NCI-H1048 (cell line): Measurements from ENCODE around the gene AK5.
"Not testable (repeated sequence)": the region's sequence is repeated elsewhere in the genome, so short reads cannot be mapped to it uniquely, and the experiment has no call there.

Source experiments
- DNase-seq: peaks from one replicate; lab custom pipeline; 2025; lab: John Stamatoyannopoulos, UW

Gene AK5

GRCh38 chr1:77287535-77287934 lies 5.7 kb downstream of the AK5 start:
- no peak for DNase-seq

GRCh38 chr1:77288275-77288674 lies 6.5 kb downstream of the AK5 start:
- DNase-seq, result no peak

DNA sequence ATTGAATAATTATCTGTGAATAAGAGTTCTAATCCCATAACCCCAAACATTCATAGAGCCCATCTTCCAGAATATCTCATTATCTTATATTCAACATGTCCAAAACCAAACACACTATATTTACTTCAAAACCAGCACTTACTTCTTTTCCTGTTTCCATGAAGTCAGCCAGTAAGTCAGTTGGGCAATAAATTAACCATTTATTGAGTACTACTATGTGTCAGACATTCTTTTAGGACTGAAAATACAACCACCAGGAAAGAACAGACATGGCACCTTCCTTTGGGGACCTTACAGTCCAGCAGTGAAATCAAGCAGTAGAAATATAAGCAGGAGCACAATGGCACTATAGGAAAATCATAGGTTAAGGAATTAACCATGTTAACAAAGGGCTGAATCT lies 8.8 kb downstream of the AK5 start:
- DNase-seq, result no peak

- no peak for DNase-seq
Observed at GRCh38 chr1:77292551-77292950, 10.7 kb downstream of the AK5 start.

- no peak for DNase-seq
Observed at GRCh38 chr1:77300566-77300965, 18.7 kb downstream of the AK5 start.

DNA sequence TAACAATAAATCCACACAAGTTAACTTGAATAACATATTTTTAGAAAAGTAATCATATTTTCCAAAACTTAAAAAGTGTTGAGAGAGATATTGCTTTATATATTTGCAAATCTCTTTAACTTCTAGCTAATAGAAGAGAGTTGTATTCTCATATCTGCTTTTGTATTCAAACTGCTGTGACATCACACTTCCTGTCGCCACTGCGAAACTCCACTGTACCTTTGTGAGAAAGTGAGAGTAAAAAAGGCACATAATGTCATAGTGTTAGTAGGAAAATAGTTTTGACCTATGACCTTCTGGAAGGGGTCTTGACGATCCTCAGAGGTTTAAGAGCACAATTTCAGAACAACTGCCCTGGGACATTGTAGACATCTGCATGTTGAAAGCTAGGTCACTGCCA lies 21.6 kb downstream of the AK5 start:
- no peak for DNase-seq

DNA sequence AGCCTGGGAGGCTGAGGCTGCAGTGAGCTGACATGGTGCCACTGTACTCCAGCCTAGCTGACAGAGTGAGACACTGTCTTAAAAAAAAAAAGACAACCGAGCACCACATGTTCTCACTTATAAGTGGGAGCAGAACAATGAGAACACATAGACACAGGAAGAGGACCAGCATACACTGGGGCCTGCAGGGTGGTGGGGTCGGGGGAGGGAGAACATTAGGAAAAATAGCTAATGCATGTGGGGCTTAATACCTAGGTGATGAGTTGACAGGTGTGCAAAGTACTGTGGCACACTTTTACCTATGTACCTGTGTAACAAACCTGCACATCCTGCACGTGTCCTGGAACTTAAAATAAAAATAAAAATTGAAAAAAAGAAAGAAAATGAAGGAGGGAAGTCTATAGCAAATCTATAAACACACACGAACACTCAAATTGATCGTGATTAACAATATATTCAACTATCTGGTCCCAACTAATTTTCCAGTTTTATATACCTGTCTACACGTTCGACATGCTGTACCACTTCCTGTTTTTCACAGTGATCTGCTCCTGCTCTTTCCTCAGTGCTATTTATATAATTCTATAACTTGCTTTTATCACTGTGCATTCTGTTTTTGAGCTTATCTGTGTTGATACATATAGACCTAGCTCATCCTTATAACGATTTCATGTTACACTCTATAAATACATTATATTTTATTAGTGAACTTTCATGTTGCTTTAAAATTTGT lies 27.2 kb downstream of the AK5 start:
- DNase-seq, result no peak

GRCh38 chr1:77310924-77311323 lies 29.1 kb downstream of the AK5 start:
- no peak for DNase-seq

DNA sequence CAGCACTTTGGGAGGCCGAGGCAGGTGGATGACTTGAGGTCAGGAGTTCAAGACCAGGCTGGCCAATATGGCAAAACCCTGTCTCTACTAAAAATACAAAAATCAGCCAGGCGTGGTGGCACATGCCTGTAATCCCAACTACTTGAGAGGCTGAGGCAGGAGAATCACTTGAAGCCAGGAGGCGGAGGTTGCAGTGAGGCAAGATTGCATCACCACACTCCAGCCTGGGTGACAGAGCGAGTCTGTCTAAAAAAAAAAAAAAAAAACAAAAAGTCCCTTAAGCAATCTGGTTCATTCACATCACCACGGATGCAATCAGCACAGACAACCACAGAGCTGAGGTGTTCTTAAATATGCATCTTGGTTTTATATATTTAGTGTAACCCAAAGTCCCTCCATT lies 30.5 kb downstream of the AK5 start:
- DNase-seq, result not testable (repeated sequence)

DNA sequence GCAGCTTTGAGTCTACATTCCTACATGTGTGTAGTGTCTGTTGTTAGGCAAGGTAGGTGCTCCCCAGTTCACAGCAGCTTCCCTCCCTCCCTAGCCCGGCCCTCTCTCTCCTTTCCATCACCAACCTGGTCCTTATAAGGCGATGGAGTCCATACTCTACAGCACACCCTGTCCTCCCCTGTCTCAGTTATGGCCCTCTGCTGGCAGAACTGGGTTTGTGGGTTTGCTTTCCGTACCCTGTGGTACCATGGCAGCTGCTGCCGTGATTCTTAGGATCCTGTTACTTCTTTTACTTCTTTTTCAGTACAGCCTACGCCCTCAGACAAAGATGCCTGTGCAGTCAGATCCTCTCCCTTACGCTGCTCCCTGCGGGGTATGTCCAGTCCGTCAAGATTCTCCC lies 31.7 kb downstream of the AK5 start:
- DNase-seq, result no peak

DNA sequence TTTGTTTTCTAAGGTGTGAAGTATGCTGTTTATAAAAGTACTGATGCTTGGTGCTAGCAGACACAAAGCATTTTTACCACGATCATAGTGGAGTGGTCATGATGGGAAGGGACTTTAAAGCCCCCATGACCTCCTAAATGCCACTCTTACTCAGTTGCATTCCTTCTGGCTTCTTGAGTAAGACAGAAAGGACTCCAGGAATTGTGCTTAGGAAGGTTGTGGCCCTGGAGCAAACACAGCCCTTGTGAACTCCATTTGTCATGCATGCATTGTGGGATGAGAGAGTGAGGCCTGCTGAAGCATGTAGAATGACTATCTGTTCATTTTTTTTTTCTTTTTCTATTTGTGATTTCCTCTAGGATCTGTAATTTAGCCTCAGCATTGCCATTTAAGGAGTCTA lies 34.2 kb downstream of the AK5 start:
- DNase-seq, result no peak

GRCh38 chr1:77316966-77317365 lies 35.1 kb downstream of the AK5 start:
- no peak for DNase-seq

- DNase-seq, result no peak
Observed at GRCh38 chr1:77319036-77319705, 37.4 kb downstream of the AK5 start.

GRCh38 chr1:77322061-77322900 lies 40.5 kb downstream of the AK5 start:
- DNase-seq, result no peak

DNA sequence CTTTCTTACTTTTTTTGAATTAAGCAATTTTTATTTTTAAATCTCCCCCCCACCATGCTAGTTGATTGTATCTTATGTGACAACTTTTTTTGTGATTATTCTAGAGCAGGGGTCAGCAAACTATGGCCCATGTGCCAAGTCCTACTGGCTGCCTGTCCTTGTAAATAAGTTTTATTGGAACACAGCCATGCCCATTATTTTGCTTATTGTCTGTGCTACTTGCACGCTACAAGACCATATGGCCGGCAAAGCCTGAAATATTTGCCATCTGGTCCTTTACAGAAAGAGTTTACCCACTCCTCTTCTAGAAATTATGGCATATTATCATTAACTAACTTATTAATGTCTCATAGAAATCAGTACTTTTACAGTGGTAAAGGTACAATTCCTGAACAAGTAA lies 51.7 kb downstream of the AK5 start:
- no peak for DNase-seq

- DNase-seq, result no peak
Observed at GRCh38 chr1:77336729-77337128, 54.9 kb downstream of the AK5 start.

- DNase-seq, result no peak
Observed at GRCh38 chr1:77339326-77339725, 57.5 kb downstream of the AK5 start.

DNA sequence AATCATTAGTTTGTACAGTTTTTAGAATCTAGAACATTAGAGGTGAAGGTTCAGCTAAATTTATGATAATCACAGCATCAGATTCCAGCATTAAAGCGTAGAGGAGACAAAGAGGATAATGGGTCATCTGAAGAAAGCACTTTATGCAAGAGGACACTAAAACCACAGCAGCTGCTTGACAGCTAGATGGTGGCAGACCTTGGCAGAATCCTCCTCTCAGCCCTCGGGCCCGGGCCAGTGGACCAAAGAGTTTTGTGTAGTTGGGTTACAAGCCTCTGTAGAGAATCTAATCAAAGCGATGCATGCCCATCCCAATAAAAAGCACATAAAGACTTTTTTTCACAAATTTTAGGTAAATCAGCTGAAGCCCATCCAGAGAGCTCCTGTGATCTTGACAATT lies 59.4 kb downstream of the AK5 start:
- no peak for DNase-seq

GRCh38 chr1:77342745-77343144 lies 60.9 kb downstream of the AK5 start:
- DNase-seq, result no peak

DNA sequence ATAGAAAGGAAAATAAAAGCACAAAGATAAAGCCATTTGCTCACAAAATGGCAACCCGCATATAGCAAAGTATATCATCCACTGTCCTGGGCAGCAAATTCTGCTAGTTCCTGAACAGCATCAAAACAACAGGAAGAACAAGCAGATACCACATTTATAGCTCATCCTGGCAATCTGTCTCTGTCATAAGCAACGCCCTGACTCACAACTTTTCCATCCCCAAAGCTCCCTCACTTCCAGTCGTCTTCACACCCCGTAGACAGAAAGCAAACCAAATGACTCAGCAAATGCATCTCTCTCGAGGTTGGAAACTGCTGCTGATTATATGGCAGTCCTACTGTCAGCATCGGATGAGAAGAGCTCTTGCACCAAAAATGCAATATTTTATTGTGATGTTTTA lies 65.8 kb downstream of the AK5 start:
- DNase-seq, result no peak

DNA sequence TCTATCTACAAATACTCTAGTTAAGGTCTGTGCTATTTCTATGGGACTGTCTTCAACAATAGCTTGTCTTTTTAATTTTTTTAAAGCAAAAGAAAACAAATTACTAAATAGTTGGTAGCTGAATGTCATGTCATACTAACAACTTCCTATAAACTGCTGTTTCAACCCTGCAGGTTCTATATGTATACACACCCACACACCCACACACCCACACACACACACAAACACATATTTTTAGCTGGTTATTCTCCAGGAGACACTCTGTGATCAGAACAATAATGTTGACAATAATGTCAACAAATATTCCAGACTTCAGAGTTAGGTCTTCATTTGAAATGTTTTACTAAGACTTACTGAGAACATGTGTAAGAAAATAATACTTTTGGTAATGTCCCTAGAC lies 66.7 kb downstream of the AK5 start:
- no peak for DNase-seq

DNA sequence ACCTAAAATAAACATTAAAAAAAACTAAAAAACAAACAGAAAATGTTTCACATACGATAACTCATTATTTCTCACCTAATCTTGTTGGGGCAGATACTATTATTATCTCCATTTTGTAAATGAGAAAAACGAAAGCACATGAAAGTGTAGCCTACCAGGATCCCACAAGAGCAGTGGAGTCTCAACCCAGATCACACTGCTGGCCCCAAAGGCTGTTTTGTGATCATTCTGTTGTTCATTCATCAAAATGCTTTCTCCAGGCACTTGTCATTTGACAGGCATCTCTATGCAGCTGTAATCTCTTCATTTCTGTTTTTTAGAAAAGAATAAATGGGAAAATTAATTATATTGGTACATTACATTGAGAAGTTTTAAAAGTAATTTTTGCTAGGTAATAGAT lies 67.5 kb downstream of the AK5 start:
- no peak for DNase-seq
